Mesendoderm (in vitro differentiated cells): Measurements from ENCODE around the gene PLAAT2.
"Not testable (repeated sequence)": the region's sequence is repeated elsewhere in the genome, so short reads cannot be mapped to it uniquely, and the experiment has no call there.

Experiments used
- DNase-seq: peaks from one replicate; pipeline ENCODE4 v3.0.0; 2013
- H2AK5ac ChIP-seq: 2 replicates; pipeline ENCODE4 v1.6.1; 2013; ENCODE audit warnings: low read length, inconsistent platforms
- H2BK120ac ChIP-seq: 2 replicates; pipeline ENCODE4 v1.6.1; 2013; ENCODE audit warnings: low read depth, mild to moderate bottlenecking, low read length, moderate library complexity, mixed read lengths
- H2BK15ac ChIP-seq: replicated peaks from 2 replicates; pipeline ENCODE4 v1.6.1; 2013; ENCODE audit warnings: low read depth, mild to moderate bottlenecking, moderate library complexity
- H2BK5ac ChIP-seq: 2 replicates; pipeline ENCODE4 v1.6.1; 2013; ENCODE audit warnings: low read length, inconsistent platforms
- H3K18ac ChIP-seq: 2 replicates; pipeline ENCODE4 v1.6.1; 2013; ENCODE audit warnings: mild to moderate bottlenecking, low read length, mixed read lengths
- H3K23ac ChIP-seq: one replicate; pipeline ENCODE4 v1.6.1; 2013; ENCODE audit warnings: low read length
- H3K27ac ChIP-seq: 2 replicates; pipeline ENCODE4 v1.5.1; 2013; ENCODE audit warnings: low read depth, mild to moderate bottlenecking, inconsistent platforms, low read length, moderate library complexity
- H3K27me3 ChIP-seq: 2 replicates; pipeline ENCODE4 v1.6.1; 2013; ENCODE audit warnings: low read length, control low read depth, mild to moderate bottlenecking, inconsistent platforms; ENCODE audit not compliant: insufficient read depth, poor library complexity
- H3K36me3 ChIP-seq: 2 replicates; pipeline ENCODE4 v1.6.1; 2013; ENCODE audit warnings: low read length, inconsistent platforms; ENCODE audit not compliant: control insufficient read depth, insufficient read depth
- H3K4ac ChIP-seq: one replicate; pipeline ENCODE4 v1.6.1; 2013; ENCODE audit warnings: low read depth, mild to moderate bottlenecking, low read length, moderate library complexity
- H3K4me1 ChIP-seq: 2 replicates; pipeline ENCODE4 v1.6.1; 2013; ENCODE audit warnings: low read depth, low read length, inconsistent platforms; ENCODE audit not compliant: control insufficient read depth
- H3K4me2 ChIP-seq: 2 replicates; pipeline ENCODE4 v1.6.1; 2013; ENCODE audit warnings: low read length
- H3K4me3 ChIP-seq: 2 replicates; pipeline ENCODE4 v1.5.1; 2013; ENCODE audit warnings: mild to moderate bottlenecking, low read length
- H3K56ac ChIP-seq: one replicate; pipeline ENCODE4 v1.6.1; 2013; ENCODE audit warnings: low read length
- H3K79me1 ChIP-seq: 2 replicates; pipeline ENCODE4 v1.6.1; 2013; ENCODE audit warnings: low read length, inconsistent platforms
- H3K79me2 ChIP-seq: 2 replicates; pipeline ENCODE4 v1.6.1; 2013; ENCODE audit warnings: mild to moderate bottlenecking, low read length; ENCODE audit not compliant: control insufficient read depth, insufficient read depth
- H3K9ac ChIP-seq: 2 replicates; pipeline ENCODE4 v1.6.1; 2013; ENCODE audit warnings: low read length, inconsistent platforms
- H4K5ac ChIP-seq: one replicate; pipeline ENCODE4 v1.6.1; 2013; ENCODE audit warnings: low read length
- H4K8ac ChIP-seq: one replicate; pipeline ENCODE4 v1.6.1; 2013; ENCODE audit warnings: low read depth, mild to moderate bottlenecking, control low read depth, low read length, moderate library complexity
- whole genome bisulfite sequencing: extraction: QIAGEN DNeasy Blood & Tissue Kit; methylation state at CpG from one replicate; pipeline ENCODE4 v1.1.7; 2013; ENCODE audit warnings: low lambda C conversion rate, missing lambda C conversion rate; ENCODE audit not compliant: insufficient coverage; ENCODE audit errors: extremely low coverage; 5-methylcytosine and 5-hydroxymethylcytosine counted together

The PLAAT2 gene

DNA sequence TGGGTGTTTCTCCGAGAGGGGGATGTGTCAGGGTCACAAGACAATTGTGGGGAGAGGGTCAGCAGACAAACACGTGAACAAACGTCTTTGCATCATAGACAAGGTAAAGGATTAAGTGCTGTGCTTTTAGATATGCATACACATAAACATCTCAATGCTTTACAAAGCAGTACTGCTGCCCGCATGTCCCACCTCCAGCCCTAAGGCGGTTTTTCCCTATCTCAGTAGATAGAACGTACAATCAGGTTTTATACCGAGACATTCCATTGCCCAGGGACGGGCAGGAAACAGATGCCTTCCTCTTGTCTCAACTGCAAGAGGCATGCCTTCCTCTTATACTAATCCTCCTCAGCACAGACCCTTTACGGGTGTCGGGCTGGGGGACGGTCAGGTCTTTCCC lies 35.0 kb downstream of the PLAAT2 start:
- not testable (repeated sequence) for H3K27ac ChIP-seq
- WGBS, result no CpG with 5 or more reads among the region's 11 CpGs

DNA sequence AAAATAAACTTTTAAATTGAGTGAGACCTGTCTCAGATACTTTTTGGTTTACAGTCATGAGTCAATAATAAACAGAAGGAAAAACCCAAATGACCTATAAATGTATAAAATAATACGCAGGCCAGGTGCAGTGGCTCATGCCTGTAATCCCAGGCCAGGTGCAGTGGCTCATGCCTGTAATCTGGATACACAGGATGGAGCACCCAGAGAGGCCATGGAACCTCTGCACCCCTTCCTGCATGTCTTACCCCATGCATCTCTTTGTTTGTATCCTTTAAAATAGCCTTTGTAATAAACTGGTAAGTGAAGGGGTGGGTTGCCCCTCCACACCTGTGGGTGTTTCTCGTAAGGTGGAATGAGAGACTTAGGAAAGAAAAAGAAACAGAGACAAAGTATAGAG lies 35.5 kb downstream of the PLAAT2 start:
- no peak overlapping the region for H3K9ac ChIP-seq
- no peak overlapping the region for H3K4me3 ChIP-seq
- peak overlapping the region; percentile 92 for H3K18ac ChIP-seq
- no peak overlapping the region for H4K5ac ChIP-seq
- H3K23ac ChIP-seq, result no peak overlapping the region
- H3K36me3 ChIP-seq, result no peaks in the 10 kb centered on the region
- H4K8ac ChIP-seq, result no peak overlapping the region
- no peak overlapping the region for H2BK5ac ChIP-seq
- H3K27ac ChIP-seq, result peak overlapping the region; percentile 38
- H3K27me3 ChIP-seq, result no peaks in the 10 kb centered on the region
- no peak for DNase-seq
- peak overlapping the region; percentile 61 for H2BK120ac ChIP-seq
- WGBS, result no CpG with 5 or more reads among the region's 2 CpGs
- H3K4me2 ChIP-seq, result no peak overlapping the region
- H3K56ac ChIP-seq, result peak overlapping the region; percentile 60
- H3K79me2 ChIP-seq, result no peaks in the 10 kb centered on the region
- H3K4me1 ChIP-seq, result peaks cover 5% of the 10 kb centered on the region
- H3K4ac ChIP-seq, result peak overlapping the region; percentile 85
- peak overlapping the region; percentile 78 for H2BK15ac ChIP-seq
- H2AK5ac ChIP-seq, result no peak overlapping the region
- no peaks in the 10 kb centered on the region for H3K79me1 ChIP-seq

More for the DNA sequence above, 35.0 kb downstream of the PLAAT2 start:
- not testable (repeated sequence) for H3K18ac ChIP-seq, H3K9ac ChIP-seq, H3K79me2 ChIP-seq, DNase-seq, H4K5ac ChIP-seq, H2AK5ac ChIP-seq, H2BK15ac ChIP-seq, H2BK120ac ChIP-seq, H3K4ac ChIP-seq, H3K56ac ChIP-seq, H2BK5ac ChIP-seq, H3K4me3 ChIP-seq, H3K79me1 ChIP-seq, H3K36me3 ChIP-seq, H3K23ac ChIP-seq, H3K4me2 ChIP-seq, H3K27me3 ChIP-seq, H4K8ac ChIP-seq
- peaks cover 10% of the 10 kb centered on the region for H3K4me1 ChIP-seq

DNA sequence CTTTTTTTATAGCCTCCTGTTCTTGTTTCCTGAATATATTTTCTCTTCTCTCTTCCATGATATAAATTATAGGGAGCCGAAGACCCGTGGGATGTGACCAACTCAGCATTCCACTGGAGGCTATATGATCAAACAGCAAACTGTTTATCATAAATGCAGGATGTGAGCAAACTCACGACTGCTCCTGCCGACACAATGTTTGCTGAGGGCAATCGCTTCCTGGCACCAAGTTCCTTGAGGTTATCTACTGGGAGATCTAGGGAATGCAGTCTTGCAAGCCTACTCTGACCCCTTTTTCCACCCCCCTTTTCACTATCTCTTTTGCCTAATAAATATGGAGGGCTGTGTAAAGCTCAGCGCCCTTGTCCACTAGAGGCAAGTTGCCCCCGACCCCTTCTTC lies 40.0 kb downstream of the PLAAT2 start:
- H2BK15ac ChIP-seq, result no peak overlapping the region
- no peak overlapping the region for H3K4me3 ChIP-seq
- no peak overlapping the region for H3K4me2 ChIP-seq
- no peaks in the 10 kb centered on the region for H3K79me2 ChIP-seq
- no peak overlapping the region for H3K56ac ChIP-seq
- no peak overlapping the region for H2AK5ac ChIP-seq
- H3K4me1 ChIP-seq, result no peaks in the 10 kb centered on the region
- H3K79me1 ChIP-seq, result no peaks in the 10 kb centered on the region
- no peak overlapping the region for H4K8ac ChIP-seq
- no peak overlapping the region for H3K9ac ChIP-seq
- H3K27me3 ChIP-seq, result no peaks in the 10 kb centered on the region
- no peak overlapping the region for H3K18ac ChIP-seq
- H2BK5ac ChIP-seq, result no peak overlapping the region
- H4K5ac ChIP-seq, result no peak overlapping the region
- H3K36me3 ChIP-seq, result no peaks in the 10 kb centered on the region
- no peak overlapping the region for H2BK120ac ChIP-seq
- no peak overlapping the region for H3K27ac ChIP-seq
- no CpG with 5 or more reads among the region's 7 CpGs for WGBS
- no peak overlapping the region for H3K23ac ChIP-seq
- no peak for DNase-seq
- H3K4ac ChIP-seq, result no peak overlapping the region

DNA sequence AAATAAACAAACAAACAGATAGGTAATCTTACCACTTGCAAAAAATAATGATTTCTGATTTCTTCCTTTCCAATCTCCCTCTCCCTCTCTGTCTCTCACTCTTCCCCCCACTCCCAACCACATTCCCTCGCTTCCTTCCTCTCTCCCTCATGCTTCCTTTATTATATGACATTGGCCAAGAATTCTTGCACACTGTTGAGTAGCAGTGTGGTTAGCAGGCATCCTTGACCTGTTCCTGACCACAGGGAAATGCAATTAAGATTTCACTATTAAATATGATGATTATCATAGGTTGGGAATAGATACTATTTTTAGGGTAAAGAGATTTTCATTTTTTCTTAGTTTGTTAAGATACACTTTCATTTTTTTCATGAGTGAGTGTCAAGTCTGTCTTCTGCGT lies 41.3 kb downstream of the PLAAT2 start:
- no peak overlapping the region for H3K18ac ChIP-seq
- WGBS, result 100% methylated on average over 1 of the region's 2 CpGs
- DNase-seq, result no peak

DNA sequence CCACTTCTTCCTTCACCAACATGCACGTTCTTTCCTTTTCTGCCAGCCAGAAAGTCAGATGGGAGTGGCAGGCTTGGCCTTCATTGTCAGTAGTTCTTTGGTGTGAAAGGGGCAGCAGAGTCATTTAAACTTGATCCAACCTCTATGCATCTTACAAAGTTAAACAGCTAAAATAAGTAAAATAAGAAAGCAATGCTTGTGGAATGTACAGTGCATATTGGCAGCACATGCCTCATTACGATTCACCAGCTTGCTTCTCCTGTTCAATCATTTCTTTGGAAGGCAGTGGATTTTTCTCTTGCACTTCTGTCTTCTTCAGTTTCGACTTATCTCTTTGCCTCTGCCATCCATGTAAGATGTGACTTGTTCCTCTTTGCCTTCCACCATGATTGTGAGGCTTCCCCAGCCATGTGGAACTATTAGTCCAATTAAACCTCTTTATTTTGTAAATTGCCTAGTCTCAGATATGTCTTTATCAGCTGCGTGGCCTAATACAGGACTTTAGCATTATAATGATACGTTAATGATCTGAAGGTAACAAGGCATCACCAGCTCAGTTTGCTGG lies 42.5 kb downstream of the PLAAT2 start:
- no peak overlapping the region for H4K5ac ChIP-seq
- H3K4me3 ChIP-seq, result no peak overlapping the region
- no peak overlapping the region for H4K8ac ChIP-seq
- H3K79me2 ChIP-seq, result no peaks in the 10 kb centered on the region
- no peak overlapping the region for H2BK15ac ChIP-seq
- H3K79me1 ChIP-seq, result no peaks in the 10 kb centered on the region
- no peak overlapping the region for H3K4me2 ChIP-seq
- no peak overlapping the region for H3K23ac ChIP-seq
- H3K9ac ChIP-seq, result no peak overlapping the region
- H2BK120ac ChIP-seq, result no peak overlapping the region
- H3K36me3 ChIP-seq, result no peaks in the 10 kb centered on the region
- H2BK5ac ChIP-seq, result no peak overlapping the region
- WGBS, result no CpG with 5 or more reads among the region's 5 CpGs
- no peak overlapping the region for H3K56ac ChIP-seq
- H3K4me1 ChIP-seq, result no peaks in the 10 kb centered on the region
- H3K27me3 ChIP-seq, result no peaks in the 10 kb centered on the region
- no peak overlapping the region for H3K27ac ChIP-seq
- H3K18ac ChIP-seq, result no peak overlapping the region
- DNase-seq, result no peak
- H2AK5ac ChIP-seq, result no peak overlapping the region
- H3K4ac ChIP-seq, result no peak overlapping the region

More for the DNA sequence above, 41.3 kb downstream of the PLAAT2 start:
- no peaks in the 10 kb centered on the region for H3K36me3 ChIP-seq
- no peak overlapping the region for H4K8ac ChIP-seq
- no peak overlapping the region for H3K23ac ChIP-seq
- no peak overlapping the region for H2BK5ac ChIP-seq
- H3K79me2 ChIP-seq, result no peaks in the 10 kb centered on the region
- no peak overlapping the region for H3K4me2 ChIP-seq
- H2AK5ac ChIP-seq, result no peak overlapping the region
- no peak overlapping the region for H2BK120ac ChIP-seq
- no peak overlapping the region for H3K9ac ChIP-seq
- H3K79me1 ChIP-seq, result no peaks in the 10 kb centered on the region
- H4K5ac ChIP-seq, result no peak overlapping the region
- no peak overlapping the region for H2BK15ac ChIP-seq
- H3K4me1 ChIP-seq, result no peaks in the 10 kb centered on the region
- no peak overlapping the region for H3K4ac ChIP-seq
- H3K4me3 ChIP-seq, result no peak overlapping the region
- H3K56ac ChIP-seq, result no peak overlapping the region
- H3K27me3 ChIP-seq, result no peaks in the 10 kb centered on the region
- H3K27ac ChIP-seq, result no peak overlapping the region

DNA sequence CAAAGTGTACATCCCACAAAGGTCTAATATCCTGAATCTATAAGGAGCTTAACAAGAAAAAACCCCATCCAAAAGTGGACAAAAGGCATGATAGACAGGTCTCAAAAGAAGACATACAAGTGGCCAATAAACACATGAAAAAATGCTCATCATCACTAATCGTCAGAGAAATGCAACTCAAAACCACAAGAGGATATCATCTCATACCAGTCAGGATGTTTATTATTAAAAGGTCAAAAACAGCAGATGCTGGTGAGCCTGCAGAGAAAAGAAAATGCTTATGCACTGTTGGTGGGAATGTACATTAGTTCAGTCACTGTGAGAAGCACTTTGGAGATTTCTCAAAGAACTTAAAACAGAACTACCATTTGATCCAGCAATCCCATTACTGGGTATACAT lies 44.6 kb downstream of the PLAAT2 start:
- Histone ChIP-seq H3K4me3 (no peak overlapping the region), H3K9ac (no peak overlapping the region), H3K27me3 (no peaks in the 10 kb centered on the region), H2BK5ac (no peak overlapping the region), H3K4ac (no peak overlapping the region), H3K79me2 (no peaks in the 10 kb centered on the region), H3K23ac (no peak overlapping the region), H4K8ac (no peak overlapping the region), H3K27ac (no peak overlapping the region), H4K5ac (no peak overlapping the region), H2BK15ac (no peak overlapping the region), H3K4me1 (no peaks in the 10 kb centered on the region), H3K79me1 (no peaks in the 10 kb centered on the region), H3K18ac (no peak overlapping the region), H2BK120ac (no peak overlapping the region), H3K36me3 (no peaks in the 10 kb centered on the region), H2AK5ac (no peak overlapping the region), H3K4me2 (no peak overlapping the region), H3K56ac (no peak overlapping the region)
- WGBS, result no CpG with 5 or more reads among the region's 1 CpG
- DNase-seq, result no peak
